RWPE2 (cell line): Measurements from ENCODE around the gene KCNE5.

Experiments used
- ATAC-seq: fragments of 200-7000 bp; cut with Tn5 transposase; 3 replicates; pipeline ENCODE4 v1.9.1; 2021; ENCODE audit warnings: low read depth
- DNase-seq: peaks from one replicate; pipeline ENCODE4 v3.0.0-alpha.2; 2020; ENCODE audit warnings: low spot score
- H3K27ac ChIP-seq: fragments of 450-650 bp; 2 replicates; pipeline ENCODE4 v1.5.1; 2017; ENCODE audit warnings: mild to moderate bottlenecking; ENCODE audit not compliant: poor library complexity, severe bottlenecking
- H3K27me3 ChIP-seq: fragments of 250-450 bp; sonication (Bioruptor Pico); 2 replicates; pipeline ENCODE4 v1.5.1; 2021; ENCODE audit warnings: mild to moderate bottlenecking, moderate library complexity; ENCODE audit not compliant: insufficient read depth, poor library complexity, severe bottlenecking
- H3K36me3 ChIP-seq: fragments of 250-450 bp; sonication (Bioruptor Pico); 2 replicates; pipeline ENCODE4 v1.5.1; 2020; ENCODE audit warnings: low read depth, mild to moderate bottlenecking, moderate library complexity
- H3K4me1 ChIP-seq: fragments of 250-450 bp; sonication (Bioruptor Pico); 2 replicates; pipeline ENCODE4 v1.5.1; 2021; ENCODE audit warnings: mild to moderate bottlenecking, moderate library complexity; ENCODE audit not compliant: insufficient read depth, poor library complexity, severe bottlenecking
- H3K4me3 ChIP-seq: fragments of 250-450 bp; sonication (Bioruptor Pico); 2 replicates; pipeline ENCODE4 v1.5.1; 2021; ENCODE audit warnings: mild to moderate bottlenecking, moderate library complexity; ENCODE audit not compliant: severe bottlenecking
- H3K9me3 ChIP-seq: fragments of 250-450 bp; sonication (Bioruptor Pico); 2 replicates; pipeline ENCODE4 v1.5.1; 2021; ENCODE audit warnings: mild to moderate bottlenecking, moderate library complexity; ENCODE audit not compliant: severe bottlenecking
- TF ChIP-seq, protein P1 (sequence below): fragments of 450-650 bp; IDR thresholded peaks from one replicate; pipeline ENCODE4 v1.5.1; 2017; ENCODE audit warnings: mild to moderate bottlenecking, moderate library complexity; ENCODE audit not compliant: poor library complexity, severe bottlenecking

The KCNE5 gene

DNA sequence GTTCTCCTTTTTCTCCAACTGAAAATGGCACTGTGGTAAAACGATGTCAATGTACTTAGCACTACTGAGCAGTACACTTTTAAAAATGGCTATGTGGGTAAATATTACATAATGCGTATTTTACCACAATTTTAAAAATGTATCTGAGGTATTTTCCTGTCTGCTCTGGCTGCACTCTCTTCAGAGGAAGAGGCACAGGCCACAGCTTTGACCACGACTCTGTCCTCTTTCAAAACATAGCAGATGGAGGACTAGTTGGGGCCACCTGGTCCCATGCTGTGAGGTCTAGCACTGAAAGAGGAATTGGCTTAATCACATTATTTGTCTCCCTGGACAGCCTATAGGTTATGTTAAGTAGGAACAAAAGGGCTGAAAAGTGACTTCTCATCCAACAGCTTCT lies 5.2 kb downstream of the KCNE5 start:
- no peaks in the 10 kb centered on the region for H3K9me3 ChIP-seq
- H3K27ac ChIP-seq: no peak overlapping the region
- ATAC-seq (no peak), DNase-seq (no peak)
- no peaks in the 10 kb centered on the region for H3K36me3 ChIP-seq
- TF ChIP-seq, protein P1, sequence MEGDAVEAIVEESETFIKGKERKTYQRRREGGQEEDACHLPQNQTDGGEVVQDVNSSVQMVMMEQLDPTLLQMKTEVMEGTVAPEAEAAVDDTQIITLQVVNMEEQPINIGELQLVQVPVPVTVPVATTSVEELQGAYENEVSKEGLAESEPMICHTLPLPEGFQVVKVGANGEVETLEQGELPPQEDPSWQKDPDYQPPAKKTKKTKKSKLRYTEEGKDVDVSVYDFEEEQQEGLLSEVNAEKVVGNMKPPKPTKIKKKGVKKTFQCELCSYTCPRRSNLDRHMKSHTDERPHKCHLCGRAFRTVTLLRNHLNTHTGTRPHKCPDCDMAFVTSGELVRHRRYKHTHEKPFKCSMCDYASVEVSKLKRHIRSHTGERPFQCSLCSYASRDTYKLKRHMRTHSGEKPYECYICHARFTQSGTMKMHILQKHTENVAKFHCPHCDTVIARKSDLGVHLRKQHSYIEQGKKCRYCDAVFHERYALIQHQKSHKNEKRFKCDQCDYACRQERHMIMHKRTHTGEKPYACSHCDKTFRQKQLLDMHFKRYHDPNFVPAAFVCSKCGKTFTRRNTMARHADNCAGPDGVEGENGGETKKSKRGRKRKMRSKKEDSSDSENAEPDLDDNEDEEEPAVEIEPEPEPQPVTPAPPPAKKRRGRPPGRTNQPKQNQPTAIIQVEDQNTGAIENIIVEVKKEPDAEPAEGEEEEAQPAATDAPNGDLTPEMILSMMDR: no peak
- H3K27me3 ChIP-seq: no peaks in the 10 kb centered on the region
- H3K4me3 ChIP-seq: no peak overlapping the region
- no peaks in the 10 kb centered on the region for H3K4me1 ChIP-seq

DNA sequence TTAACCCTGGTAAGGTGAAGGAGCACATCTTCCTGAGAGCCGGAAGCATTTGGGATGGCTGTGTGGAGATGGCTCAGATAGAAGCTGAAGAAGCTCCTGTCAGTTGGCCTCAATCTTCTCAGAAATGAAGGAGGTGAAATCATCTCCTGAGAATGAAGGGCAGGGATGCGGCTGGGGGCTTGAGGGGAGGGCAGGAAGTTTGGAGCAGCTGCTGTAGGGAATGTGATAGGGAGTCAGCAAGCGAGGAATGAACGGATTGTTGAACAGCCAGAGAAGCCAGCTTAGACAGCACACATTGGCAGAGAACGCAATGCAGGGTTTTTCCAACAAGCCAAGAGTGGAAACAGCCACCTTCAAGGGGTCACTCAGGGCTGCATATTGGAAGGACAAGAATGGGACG lies 10.0 kb downstream of the KCNE5 start:
- Histone ChIP-seq H3K4me1 (no peaks in the 10 kb centered on the region), H3K27ac (no peak overlapping the region), H3K36me3 (no peaks in the 10 kb centered on the region), H3K9me3 (no peaks in the 10 kb centered on the region), H3K4me3 (no peak overlapping the region), H3K27me3 (no peaks in the 10 kb centered on the region)
- DNase-seq (no peak), ATAC-seq (no peak)
- TF ChIP-seq, protein P1: no peak

- Histone ChIP-seq H3K4me3 (no peak overlapping the region), H3K4me1 (no peaks in the 10 kb centered on the region), H3K36me3 (no peaks in the 10 kb centered on the region), H3K27ac (no peak overlapping the region), H3K27me3 (no peaks in the 10 kb centered on the region), H3K9me3 (no peaks in the 10 kb centered on the region)
- DNase-seq (no peak), ATAC-seq (no peak)
- TF ChIP-seq, protein P1: no peak
These were observed 23.5 kb downstream of the KCNE5 start for GRCh38 chrX:109601486-109601885.

DNA sequence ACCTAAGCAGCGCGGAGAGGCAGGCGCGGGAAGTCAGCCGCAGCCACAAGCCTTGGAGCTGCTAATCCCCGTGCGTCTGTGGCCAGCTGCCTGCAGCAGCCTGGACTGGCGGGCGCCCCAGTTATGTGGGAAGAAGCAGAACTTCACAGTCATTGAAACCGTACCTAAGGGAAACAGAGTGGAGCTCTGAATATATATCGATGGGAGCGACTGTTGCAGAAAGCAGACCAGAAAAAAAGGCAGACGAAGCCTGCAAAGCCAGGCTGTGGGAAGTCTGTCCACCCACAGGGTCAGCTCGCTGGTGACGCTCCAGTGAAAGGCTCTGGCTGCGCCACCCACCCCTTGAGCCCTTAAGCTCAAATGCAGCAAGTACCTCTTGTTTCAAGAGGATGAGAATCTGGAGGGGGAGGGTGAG lies 24.7 kb downstream of the KCNE5 start:
- Histone ChIP-seq H3K4me1 (no peaks in the 10 kb centered on the region), H3K27ac (no peak overlapping the region), H3K9me3 (no peaks in the 10 kb centered on the region), H3K27me3 (no peaks in the 10 kb centered on the region), H3K4me3 (no peak overlapping the region), H3K36me3 (no peaks in the 10 kb centered on the region)
- no peak for ATAC-seq
- TF ChIP-seq, protein P1: no peak
- DNase-seq: no peak

- Histone ChIP-seq H3K4me1 (no peaks in the 10 kb centered on the region), H3K36me3 (no peaks in the 10 kb centered on the region), H3K27me3 (no peaks in the 10 kb centered on the region), H3K9me3 (no peaks in the 10 kb centered on the region), H3K27ac (no peak overlapping the region), H3K4me3 (no peak overlapping the region)
- ATAC-seq (no peak; the same call in 2 of the 3 replicates), DNase-seq (no peak)
- TF ChIP-seq, protein P1: no peak
These were observed 29.0 kb downstream of the KCNE5 start for GRCh38 chrX:109596015-109596414.
